GM04503 (cell line): ENCODE measurements around the gene DYNC2I2.
"Not testable (repeated sequence)": the region's sequence is repeated elsewhere in the genome, so short reads cannot be mapped to it uniquely, and the experiment has no call there.

ENCODE experiments used
- DNase-seq: peaks from one replicate; pipeline ENCODE4 v3.0.0-alpha.2; 2012; ENCODE audit warnings: low read depth

The DYNC2I2 gene

DNA sequence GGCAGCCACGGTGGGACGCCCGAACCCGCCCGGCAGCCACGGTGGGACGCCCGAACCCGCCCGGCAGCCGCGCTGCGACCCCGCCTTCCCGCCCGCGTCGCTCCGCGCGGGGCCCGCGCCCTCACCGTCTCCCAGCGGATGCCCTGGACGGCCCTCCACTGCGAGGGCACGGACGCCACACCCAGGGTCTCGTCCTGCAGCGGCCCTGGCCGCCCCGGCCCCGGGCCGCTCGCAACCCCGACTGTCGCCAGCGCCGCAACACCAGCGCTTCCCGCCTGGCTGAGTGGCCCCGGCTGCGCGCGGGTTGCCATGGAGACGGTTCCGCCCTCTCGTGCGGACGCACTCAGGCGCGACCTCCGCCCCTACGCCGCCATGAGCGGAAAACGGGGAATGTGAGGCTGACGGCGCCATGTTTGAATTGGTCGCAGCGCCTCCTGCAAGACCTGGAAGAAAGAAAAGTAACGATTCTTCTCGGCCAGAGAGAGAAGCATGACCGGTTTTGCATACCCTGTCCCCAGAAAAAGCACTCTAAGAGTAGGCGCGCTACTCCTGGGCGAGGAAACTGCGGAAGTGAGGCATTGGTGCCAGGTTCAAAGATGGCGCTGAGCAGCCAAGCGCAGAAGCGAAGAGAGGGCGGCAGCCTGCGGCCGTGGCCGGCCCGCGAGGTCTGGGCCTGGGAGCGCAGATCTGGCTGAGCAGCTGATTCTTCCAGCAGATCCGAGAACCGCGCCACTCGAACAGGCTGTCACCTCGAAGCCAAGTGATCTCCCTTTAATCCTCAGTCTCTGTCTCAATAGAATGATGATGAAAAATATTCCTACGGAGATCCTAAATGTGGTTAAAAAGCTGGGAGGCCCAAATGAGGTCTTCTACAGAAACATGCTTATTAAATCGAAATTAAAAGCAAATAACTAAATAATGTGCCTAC is at the start of gene DYNC2I2:
Gene DYNC2I2, minus strand, starts transcription at position 432 of the 928 bp plus-strand sequence. Its CDS starts 121 bp downstream, at position 311.
- peak; percentile 52 for DNase-seq

DNA sequence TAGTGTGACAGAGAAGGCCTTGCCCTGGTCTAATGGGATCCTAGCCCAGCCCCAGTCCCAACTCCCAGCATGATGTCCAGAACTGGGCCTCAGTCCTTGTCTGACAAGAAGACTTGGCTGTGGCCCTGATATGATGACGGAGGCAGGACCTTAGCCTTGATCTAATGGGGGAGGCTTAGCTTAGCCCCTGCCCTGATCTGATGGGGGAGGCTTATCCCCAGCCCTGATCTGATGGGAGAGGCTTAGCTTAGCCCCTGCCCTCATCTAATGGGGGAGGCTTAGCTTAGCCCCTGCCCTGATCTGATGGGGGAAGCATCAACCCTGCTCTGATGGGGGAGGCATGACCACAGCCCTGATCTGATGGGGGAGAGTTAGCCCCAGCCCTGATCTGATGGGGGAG is 49.4 kb upstream of the DYNC2I2 start:
- no peak for DNase-seq

DNA sequence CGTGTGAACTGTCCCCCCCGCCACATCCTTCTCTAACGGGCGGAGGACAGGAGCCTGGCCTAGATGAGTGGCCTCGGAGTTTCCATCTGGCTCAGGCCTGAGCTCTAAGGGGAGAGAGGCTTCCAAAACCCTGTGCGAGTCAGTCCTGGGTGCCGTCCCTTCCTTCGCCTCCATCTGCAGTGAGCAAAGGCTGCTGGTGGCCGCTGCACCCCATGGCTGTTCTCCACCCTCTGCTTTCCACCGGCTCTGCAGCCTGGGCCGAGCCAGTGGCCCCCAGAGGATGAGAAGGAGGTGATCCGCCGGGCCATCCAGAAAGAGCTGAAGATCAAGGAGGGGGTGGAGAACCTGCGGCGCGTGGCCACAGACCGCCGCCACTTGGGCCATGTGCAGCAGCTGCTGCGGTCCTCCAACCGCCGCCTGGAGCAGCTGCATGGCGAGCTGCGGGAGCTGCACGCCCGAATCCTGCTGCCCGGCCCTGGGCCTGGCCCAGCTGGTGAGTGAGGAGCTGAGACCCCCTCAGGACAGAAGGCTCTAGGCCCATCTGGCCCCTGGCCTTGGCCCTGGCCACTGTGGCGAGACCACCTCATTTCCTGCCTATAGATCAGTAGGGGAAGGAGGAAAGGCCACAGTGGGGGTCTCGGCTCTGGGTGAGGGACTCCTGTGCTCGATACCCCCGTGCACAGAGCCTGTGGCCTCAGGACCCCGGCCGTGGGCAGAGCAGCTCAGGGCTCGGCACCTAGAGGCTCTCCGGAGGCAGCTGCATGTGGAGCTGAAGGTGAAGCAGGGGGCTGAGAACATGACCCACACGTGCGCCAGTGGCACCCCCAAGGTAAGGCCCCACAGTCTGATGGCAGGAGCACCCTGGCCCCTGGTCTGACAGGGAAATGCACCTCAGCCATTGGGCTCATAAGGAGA is 48.7 kb upstream of the DYNC2I2 start:
- no peak for DNase-seq

DNA sequence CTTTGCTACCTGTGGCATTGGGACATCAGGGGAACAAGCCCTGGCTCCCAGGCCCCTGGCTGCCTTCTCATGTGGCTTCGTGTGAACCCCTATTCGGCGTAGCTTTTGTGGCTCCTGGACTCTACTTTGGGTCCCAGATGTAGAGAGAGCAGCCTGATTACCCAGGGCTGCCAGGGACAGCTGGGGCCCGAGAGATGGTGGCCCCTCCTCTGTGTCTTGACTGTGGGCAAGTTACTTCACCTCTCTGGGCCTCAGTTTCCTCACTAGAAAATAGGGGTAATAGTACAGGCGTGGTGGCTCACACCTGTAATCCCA is 47.7 kb upstream of the DYNC2I2 start:
- no peak for DNase-seq

DNA sequence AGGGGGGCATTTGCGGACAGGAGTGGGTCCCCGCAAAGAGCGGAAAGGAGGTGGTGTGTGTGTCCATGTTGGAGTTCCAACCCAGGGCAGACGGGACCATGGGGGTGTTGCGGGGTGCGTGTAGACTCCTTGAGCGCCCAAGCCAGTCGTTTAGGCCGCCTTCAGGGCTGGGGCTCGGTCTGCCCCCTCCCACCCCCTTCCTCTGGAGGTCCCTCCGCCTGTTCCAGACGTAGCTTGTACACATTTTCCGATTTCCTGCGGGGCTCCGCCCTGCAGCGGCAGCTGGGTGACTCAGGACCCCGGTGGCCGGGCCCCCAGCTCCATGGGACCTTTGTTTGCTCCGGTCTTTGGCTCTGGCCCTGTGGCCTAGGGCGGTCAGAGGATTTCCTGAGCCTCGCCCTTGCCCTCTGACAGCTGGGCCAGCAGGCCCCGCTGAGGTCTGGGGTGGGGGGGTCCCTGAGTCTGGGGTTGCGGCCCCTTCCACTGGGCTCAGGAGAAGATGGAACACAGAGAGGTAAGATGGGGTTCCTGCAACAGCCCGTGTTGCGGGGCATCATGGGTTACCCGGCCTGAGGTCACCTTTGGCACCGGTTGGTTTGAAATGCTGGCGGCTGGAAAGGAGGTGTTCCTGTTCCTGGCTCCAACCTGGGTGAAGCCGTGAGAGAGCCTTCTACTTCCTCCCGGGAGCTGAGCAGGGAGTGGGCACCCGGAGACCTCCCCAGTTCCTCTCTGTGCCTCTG is 47.1 kb upstream of the DYNC2I2 start:
- no peak for DNase-seq

DNA sequence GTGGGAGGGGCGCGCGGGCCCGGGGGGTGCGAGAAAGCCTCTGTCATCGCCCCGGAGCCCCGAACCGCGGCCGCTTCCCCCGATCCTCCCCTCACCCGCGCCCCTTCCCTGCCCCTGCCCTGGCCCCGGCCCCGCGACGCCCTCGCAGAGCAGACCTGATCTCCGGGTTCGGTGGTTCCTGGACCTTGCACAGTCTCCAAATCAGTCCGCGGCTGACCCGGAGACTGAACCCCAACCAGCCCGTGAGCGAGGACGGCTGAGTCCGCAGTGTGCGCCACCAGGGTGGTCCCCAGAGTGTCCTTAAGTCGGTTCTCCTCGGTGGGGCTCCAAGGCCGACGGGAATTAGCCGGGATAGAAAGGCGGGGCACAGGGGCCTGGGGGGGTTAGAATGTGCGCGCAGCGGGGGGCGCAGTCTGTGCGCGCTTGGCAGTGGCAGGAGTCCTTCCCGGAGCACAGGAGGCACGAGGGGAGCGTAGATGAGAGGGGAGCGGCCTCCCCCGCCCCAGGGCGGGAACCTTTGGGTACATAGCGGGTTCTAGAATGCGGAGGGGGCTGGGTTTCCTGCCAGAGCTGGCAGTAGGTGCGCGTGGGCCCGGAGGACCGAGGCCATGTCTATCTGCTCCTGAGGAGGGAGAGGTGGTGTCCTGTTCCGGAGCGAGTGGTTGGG is 46.4 kb upstream of the DYNC2I2 start:
- no peak for DNase-seq

DNA sequence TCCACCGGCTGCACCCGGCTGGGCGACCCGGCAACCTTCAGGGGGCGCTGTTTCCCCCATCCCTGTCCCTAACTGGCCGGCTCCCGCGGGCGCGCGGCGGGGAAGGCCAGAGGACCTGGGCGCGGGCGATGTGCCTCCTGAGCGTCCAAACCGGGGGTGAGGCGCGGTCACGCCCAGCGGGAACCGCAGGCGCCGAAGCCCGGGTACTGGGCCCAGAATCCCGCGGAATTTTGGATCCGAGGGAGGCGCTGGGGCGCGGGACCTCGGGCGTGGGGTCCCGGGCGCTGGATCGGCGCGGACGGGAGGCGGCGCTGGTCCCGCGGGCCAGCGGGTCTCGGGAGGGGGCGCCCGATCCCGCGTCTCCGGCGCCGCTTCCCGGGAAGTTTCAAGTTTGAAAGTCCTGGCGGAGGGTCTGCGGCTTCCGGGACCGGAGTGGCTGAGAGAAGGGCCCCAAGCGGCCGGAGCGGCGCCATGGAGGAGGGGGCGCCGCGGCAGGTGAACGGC is 45.9 kb upstream of the DYNC2I2 start, which contains the start of gene PKN3:
Gene PKN3, plus strand, starts transcription at position 59 of the 504 bp plus-strand sequence. Its CDS starts 413 bp downstream, at position 472.
- DNase-seq = no peak

DNA sequence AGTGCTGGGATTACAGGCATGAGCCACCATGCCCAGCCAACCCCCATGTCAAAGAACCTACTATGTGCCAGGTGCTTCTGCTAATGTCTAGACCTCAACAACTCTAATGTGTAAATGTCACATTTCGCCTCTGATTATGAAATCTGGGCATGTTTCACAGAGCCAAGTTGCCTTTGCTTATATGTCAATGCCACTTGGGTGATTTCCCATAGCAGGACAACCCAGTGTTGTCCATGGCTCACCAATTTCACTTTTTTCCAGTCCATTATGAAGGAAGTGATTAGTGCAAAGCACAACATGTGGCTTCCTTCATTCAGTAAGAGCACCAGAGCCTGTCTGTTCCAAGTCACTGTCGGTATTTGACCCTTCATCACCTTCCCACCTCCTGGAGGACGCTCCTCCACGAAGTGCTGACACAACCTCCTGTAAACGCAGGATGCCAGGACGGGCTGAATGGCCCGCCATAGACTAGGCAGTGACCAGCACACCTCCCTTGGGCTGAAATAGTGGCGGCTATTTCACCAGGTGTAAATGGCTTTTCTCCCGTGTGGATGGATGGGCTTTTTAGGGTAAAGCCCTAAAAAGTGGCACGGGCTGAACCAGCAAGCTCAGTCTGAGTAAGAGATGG is 44.7 kb upstream of the DYNC2I2 start:
- no peak for DNase-seq

DNA sequence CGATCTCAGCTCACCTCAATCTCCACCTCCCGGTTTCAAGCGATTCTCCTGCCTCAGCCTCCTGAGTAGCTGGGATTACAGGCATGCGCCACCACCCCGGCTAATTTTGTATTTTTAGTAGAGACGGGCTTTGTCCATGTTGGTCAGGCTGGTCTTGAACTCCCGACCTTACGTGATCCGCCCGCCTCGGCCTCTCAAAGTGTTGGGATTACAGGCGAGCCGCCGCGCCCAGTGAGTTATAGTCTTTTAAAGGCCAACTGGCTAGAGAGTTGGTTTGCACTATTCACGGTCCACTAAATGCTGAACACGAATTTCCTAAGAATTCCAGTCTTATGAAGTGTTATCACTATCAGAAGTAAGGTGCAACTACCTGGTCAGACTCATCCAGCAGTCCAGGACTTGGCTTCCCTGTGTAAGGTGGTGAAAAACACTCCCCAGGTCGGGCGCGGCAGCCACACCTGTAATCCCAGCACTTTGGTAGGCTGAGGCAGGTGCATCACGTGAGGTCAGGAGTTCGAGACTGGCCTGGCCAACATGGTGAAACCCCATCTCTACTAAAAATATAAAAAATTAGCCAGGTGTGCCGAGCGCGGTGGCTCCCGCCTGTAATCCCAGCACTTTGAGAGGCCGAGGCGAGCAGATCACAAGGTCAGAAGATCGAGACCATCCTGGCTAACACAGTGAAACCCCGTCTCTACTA is 42.6 kb upstream of the DYNC2I2 start:
- DNase-seq = not testable (repeated sequence)

DNA sequence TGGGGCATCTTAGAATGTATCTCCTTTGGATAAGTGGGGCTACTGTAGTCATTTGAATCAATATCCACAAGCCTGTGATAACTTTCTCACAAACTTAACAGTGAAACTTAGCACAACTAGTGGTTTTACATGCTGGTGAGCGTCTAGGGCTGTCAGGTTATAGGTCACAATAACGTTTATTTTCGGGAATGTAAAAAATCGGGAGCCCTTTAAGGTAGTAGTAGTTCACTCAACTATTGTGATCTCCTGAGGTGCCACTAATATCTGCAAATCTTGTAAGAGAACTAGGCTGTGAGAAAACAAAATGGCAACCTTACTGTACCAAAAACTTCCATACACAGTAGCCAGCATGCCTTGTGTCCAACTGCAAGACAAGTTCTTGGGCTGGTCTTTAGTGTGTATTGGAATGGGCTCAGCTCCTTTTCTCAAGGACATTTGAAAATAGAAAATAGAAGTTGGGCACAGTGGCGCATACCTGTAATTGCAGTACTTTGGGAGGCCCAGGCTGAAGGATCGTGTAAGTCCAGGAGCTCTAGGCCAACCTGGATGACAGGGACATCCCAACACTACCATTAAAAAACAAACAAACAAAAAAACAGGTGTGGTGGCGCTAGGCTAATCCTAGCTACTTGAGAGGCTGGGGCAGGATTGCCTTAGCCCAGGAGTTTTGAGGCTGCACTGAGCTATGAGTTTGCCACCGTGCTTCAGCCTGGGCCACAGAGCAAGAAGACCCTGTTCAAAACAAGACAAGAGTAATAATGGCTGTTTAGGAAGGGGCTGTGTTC is 40.5 kb upstream of the DYNC2I2 start:
- no peak for DNase-seq

DNA sequence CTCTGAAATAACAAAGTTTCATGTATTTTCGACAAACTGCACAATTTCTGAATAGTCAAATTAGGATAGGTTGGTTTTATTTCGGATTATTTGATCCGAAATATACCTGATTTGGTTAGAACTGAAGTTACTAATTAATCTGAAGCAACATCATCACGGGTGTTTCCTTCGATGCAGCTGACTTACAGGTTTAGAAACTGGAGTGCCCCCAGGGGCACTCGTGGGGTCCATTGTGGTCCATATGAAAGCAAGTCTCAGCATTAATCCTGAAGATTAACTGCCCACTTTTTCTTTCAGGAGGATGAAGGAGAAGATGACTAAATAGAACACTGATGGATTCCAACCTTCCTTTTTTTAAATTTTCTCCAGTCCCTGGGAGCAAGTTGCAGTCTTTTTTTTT is 37.7 kb upstream of the DYNC2I2 start:
- no peak for DNase-seq

DNA sequence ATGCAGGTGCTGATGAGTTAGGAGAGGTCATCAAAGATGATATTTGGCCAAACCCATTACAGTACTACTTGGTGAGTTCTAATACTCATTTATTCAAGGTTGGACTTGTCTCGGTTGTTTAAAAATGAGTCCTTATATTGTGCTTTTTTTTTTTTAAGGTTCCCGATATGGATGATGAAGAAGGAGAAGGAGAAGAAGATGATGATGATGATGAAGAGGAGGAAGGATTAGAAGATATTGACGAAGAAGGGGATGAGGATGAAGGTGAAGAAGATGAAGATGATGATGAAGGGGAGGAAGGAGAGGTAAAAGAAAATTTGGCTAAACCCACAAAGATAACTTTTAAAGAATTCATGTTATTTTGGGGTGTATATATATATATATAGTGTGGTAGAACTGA is 37.1 kb upstream of the DYNC2I2 start:
- not testable (repeated sequence) for DNase-seq

DNA sequence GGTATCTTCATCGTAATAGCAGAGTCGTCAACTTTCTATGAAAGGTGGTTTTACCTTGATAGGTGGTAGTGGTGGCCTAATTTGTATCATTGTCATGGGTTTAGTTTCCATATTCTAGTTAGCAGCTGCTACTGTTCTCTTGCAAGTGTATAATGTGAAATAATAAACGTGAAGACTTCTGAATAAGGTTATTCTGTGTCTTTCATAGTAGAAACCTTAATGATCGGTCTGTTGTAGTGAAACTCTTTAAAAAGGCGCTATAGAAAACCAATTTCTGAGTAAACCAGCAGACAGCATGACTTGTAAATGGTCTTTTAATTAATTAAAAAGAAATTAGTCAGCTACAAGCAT is 34.0 kb upstream of the DYNC2I2 start:
- no peak for DNase-seq

DNA sequence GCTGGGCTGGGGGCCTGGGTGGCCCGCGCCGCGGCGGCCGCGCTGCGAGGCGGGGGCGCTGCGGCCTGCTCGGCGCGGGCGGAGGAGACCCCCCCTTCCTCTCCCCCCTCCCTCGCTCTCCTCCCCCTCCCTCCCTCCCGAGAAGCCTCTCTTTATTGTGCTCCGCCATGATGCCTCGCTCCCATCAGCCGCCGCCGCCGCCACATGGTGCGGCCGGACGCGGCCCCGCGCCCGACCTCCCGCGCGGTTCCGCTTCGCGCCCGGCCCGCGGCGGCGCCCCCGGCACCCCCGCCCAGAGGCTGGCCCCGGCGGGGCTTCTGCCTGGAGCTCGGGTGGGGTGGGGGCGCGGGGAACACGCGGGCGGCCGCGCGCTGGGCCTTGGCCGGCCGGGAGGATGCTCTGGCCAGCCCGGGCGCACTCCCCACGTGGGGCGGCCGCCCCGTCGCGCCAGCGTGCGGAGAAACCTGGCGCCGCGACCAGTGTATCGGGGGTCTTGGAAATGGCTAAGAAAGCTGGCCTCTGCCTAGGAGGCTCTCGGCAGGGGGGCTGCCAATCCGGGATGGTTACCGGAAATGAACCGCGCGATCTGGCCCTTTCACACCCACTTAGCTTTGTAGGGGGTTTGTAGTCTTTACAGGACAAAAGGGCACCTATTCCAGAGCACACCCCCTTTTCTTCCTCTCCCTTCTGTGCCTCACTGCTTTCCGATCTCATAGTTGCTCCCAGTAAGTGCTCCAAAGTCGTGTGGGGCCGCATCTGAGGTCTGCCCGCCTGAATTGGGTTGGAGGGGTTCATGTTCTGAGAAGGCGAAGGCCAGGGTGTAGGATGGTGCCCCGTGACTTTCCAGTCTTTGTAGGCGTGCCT is 33.4 kb upstream of the DYNC2I2 start:
- DNase-seq = no peak

DNA sequence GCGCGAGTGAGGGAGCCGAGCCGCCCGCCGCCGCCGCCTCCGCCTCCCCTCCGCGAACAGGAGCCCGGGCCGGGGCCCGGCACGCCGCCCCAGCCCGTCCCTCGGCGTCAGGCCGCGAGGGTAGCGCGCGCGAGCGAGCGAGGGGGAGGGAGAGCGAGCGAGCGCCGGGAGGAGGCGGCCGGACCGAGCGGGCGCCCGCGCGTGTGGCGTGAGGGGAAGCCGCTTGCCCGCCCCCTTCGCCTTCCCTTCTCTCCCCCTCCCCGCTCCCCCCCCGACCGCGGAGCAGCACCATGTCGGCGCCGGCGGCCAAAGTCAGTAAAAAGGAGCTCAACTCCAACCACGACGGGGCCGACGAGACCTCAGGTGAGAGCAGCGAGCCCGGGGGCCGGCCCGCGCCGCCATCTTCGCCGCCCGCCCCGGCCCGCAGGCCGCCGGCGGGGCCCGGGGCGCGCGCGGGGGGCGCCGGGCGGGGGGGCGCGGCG is 32.7 kb upstream of the DYNC2I2 start:
- DNase-seq = no peak

DNA sequence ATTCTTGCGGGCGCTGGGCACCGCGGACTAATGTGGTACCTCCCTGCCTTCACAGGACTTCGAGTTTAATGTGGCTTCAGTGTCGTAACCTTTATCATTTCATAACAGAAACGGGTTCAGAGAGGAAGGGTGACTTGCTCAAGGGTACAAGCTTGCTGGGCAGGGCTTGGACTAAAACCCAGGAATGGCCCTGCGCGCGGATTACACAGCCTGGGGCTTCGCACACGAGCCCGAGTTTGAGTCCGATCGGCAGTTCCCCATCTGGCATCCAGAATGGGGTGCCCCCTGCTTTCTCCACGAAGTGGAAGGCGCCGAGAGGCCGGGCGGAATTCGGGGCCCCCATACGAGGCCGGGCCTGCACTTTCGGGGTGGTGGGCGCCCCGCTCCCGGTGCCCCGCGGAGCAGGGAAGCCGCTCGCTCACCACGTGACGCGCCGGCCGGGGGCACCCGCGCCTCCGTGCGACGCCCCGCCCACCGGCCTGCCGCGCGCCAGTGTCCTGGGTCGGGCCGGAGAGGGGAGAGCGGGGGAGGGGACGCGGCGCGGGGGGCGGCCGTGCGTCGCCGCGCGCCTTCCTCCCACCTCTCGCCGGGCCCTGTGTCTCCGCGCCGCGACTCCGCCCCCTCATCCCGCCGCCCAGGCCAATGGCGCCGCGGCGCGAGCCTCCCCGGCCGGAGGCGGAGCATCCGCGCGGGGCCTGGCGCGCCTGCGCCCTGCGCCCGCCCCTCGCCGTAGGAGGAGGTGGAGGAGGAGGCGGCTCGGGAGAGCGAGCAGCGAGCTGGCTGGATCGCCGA is 32.0 kb upstream of the DYNC2I2 start, which contains the start of gene SET:
Gene SET, plus strand, starts transcription at position 722 of the 792 bp plus-strand sequence. CDS start 361 bp downstream, outside the sequence.
- peak; percentile 49 for DNase-seq

DNA sequence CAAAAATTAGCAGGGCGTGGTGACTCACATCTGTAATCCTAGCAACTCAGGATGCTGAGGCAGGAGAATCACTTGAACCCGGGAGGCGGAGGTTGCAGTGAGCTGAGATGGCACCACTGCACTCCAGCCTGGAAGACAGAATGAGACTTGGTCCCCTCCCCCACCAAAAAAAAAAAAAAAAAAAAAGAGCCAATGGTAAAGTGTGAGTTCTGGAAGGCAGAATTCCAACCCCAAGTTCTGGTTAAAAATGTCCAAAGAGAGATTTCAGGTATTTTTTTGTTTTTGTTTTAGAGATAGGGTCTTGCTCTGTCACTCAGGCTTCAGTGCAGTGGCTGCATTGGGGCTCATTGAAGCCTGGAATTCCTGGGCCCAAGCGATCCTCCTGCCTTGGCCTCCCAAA is 30.8 kb upstream of the DYNC2I2 start:
- DNase-seq = no peak
